ENCODE results near the gene TMEM176B. TPM values are rescaled to one million over a fixed set of nuclear protein-coding genes. Genes with fewer than 3 reads are reported as not detected.

Gene TMEM176B
- total and polyA plus RNA-seq, 8 donors, result 6.1 to 57.2 (median 15.5) TPM

DNA sequence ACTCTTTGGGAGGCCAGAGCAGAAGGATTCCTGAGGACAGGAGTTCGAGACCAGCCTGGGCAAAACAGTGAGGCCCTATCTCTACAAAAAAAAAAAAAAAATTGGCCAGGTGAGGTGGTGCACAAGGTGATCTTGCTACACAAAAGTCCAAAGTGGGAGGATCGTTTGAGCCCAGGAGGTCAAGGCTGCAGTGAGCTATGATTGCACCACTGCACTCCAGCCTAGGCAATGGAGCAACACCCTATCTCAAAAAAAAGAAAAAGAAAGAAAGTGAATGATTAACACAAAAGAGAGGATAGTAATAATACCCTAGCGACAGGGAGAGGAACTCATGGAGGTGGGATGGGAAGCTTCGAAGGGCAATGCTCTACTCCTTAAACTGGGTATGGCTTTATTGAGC lies 30.4 kb downstream of the TMEM176B start:
- TF ChIP-seq CTCF (IDR thresholded peaks at IDR 0.05), result no peak
- H3K27ac ChIP-seq, result no peak overlapping the region
- no peaks in the 10 kb centered on the region for H3K4me1 ChIP-seq
- ATAC-seq, result no peak
- H3K27me3 ChIP-seq, result no peaks in the 10 kb centered on the region
- H3K4me3 ChIP-seq, result no peak overlapping the region
- H3K9me3 ChIP-seq, result peaks cover 0 to 8% of the 10 kb centered on the region in 2 donors
- intact Hi-C loops (cut with DNase I), result loop anchor here in 1 of 2 donors (10.0 kb wide), 1 partner anchor 95 kb away; no protein-coding TSS in a partner anchor
- no peaks in the 10 kb centered on the region for H3K36me3 ChIP-seq
- no peak for DNase-seq

GRCh38 chr7:150766334-150766709 lies 33.8 kb downstream of the TMEM176B start:
- no peaks in the 10 kb centered on the region for H3K4me1 ChIP-seq
- H3K36me3 ChIP-seq, result no peaks in the 10 kb centered on the region
- no peaks in the 10 kb centered on the region for H3K27me3 ChIP-seq
- H3K27ac ChIP-seq, result no peak overlapping the region
- H3K4me3 ChIP-seq, result no peak overlapping the region
- TF ChIP-seq CTCF (IDR thresholded peaks at IDR 0.05), result no peak
- no peak for DNase-seq
- no peaks in the 10 kb centered on the region for H3K9me3 ChIP-seq
- intact Hi-C loops (cut with DNase I), result no loop called here
- no peak for ATAC-seq

DNA sequence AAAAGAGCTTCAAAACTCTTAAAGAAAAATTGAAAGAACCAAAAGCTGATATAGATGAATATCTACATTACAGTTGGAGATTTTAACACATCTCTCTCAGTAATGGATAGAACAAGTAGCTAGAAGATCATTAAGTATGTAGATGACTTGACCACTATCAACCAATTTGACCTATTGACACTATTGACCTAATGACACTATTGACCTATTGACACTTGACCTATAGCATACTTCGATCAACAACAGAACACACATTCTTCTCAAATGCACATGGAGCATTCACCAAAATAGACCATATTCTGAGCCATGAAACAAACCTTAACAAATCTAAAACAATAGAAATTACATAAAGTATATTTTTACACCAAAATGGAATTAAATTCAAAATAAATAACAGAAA lies 40.7 kb downstream of the TMEM176B start:
- no peak overlapping the region for H3K27ac ChIP-seq
- H3K9me3 ChIP-seq, result no peaks in the 10 kb centered on the region
- H3K4me3 ChIP-seq, result no peak overlapping the region
- intact Hi-C loops (cut with DNase I), result loop anchor here in 1 of 2 donors (5.0 kb wide), 1 partner anchor 312 kb away; no protein-coding TSS in a partner anchor
- peaks cover 0 to 23% of the 10 kb centered on the region in 2 donors for H3K4me1 ChIP-seq
- TF ChIP-seq CTCF (IDR thresholded peaks at IDR 0.05), result no peak
- no peak for DNase-seq
- no peaks in the 10 kb centered on the region for H3K36me3 ChIP-seq
- no peak for ATAC-seq
- no peaks in the 10 kb centered on the region for H3K27me3 ChIP-seq

- DNase-seq (no peak), ATAC-seq (peak; percentile 41)
- TF ChIP-seq CTCF (IDR thresholded peaks at IDR 0.05), result peak; percentile 24 to 27
- Histone ChIP-seq H3K4me1 (peaks cover 0 to 36% of the 10 kb centered on the region in 2 donors), H3K27me3 (no peaks in the 10 kb centered on the region), H3K36me3 (no peaks in the 10 kb centered on the region), H3K27ac (no peak overlapping the region), H3K4me3 (no peak overlapping the region), H3K9me3 (no peaks in the 10 kb centered on the region)
- intact Hi-C loops (cut with DNase I), result loop anchor here in 1 of 2 donors (5.0 kb wide), 1 partner anchor 310 kb away; no protein-coding TSS in a partner anchor
These were observed 43.3 kb downstream of the TMEM176B start for GRCh38 chr7:150756858-150757257.

DNA sequence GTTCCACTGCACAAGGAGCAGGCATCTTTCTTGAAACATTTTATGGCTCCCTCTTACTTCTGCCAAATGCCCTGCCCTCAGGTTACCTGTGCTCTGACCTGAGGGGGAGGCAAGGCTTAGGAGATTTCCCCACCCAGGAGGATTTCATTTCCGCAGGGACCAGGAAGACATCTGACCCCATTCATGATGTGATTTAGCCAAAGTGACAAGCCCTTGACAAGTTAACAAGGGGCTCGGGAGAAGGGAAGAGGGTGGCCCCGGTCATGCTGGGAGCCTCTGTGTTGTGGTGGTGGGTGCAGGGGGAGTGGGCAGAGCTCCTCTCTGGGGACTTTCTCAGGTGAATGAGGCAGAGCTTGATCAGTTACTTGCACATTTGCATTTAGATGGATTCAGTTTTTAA lies 44.0 kb downstream of the TMEM176B start:
- Histone ChIP-seq H3K4me3 (no peak overlapping the region), H3K4me1 (peaks cover 0 to 36% of the 10 kb centered on the region in 2 donors), H3K27me3 (no peaks in the 10 kb centered on the region), H3K36me3 (no peaks in the 10 kb centered on the region), H3K9me3 (no peaks in the 10 kb centered on the region), H3K27ac (peak overlapping the region; percentile 7 to 46)
- intact Hi-C loops (cut with DNase I), result loop anchor here in 1 of 2 donors (5.0 kb wide), 1 partner anchor 309 kb away; no protein-coding TSS in a partner anchor
- DNase-seq (no peak), ATAC-seq (no peak)
- no peak for TF ChIP-seq CTCF (IDR thresholded peaks at IDR 0.05)

Measured in left lung (tissue), 10 donors.